Measurements from ENCODE around the gene ZNF423. TPM values are rescaled to one million over a fixed set of nuclear protein-coding genes. Genes with fewer than 3 reads are reported as not detected.

Gene ZNF423
- total RNA-seq, 1 experiment from 2014 or later: 0.49 TPM

DNA sequence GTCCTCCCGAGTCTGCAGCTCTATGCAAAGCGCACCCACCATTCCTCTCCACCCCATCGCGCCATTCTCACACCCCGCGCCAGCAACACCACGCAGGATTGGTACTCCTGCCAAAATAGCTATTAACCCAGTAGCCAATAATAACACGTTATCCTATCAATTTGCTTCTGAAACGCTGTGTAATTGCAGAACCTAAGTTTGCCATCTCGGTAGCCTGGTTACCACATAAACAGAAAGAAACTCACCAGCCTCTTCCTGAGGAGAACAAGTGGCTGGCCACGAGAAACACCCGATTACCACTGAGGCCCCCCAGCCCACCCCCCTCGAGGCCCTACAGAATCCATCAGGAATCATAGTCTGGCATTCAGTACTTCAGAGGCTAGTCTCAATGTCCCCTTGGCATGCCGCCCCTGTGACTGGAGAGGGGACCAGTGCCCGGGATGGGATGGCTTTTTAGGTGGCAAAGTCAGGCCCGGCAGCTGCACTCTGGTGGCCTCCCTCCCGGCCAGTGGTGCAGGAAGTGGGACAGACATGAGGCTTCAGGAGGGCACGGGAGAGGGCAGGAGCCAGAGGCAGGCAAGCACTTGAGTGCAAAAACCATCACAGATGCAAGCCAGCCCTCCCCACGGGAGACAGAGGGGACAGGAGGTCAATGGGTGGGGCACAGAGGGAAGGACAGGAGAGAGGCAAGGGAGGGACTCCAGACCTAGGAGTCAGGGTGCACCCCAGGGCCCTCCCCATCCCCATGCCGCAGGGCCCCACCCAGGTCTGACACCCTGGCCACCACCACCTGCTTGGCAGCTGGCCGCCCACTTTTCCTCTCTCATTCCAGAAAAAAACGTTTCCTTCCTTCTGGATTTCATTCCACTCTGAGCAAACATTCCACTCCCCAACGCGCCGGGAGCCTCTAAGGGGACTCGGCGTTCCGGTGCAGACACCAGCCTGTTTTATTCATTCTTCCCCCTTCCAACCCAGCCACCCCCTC lies 192.5 kb downstream of the ZNF423 start:
- Histone ChIP-seq H3K9me3 (ENCODE audit: control insufficient read depth, insufficient read depth, low read depth, low read length) (no peaks in the 10 kb centered on the region), H3K36me3 (ENCODE audit: control insufficient read depth, insufficient read depth, low read length) (no peaks in the 10 kb centered on the region), H3K27ac (ENCODE audit: low read length) (no peak overlapping the region), H3K4me1 (ENCODE audit: control insufficient read depth, insufficient read depth, low read length) (no peaks in the 10 kb centered on the region), H3K27me3 (ENCODE audit: control insufficient read depth, insufficient read depth, low read length) (no peaks in the 10 kb centered on the region), H3K4me3 (ENCODE audit: low read depth in 2 of 2, low read length in 2 of 2) (no peak overlapping the region)
- ATAC-seq (no peak), DNase-seq (ENCODE audit: low read depth, low spot score) (no peak)
- in situ Hi-C loops (cut with HindIII; ENCODE audit: low pct_unique_long_range_greater_than_20kb, low sequenced_read_pairs): no loop called here
- BruUV-seq (replicated peaks): no TSS peak
- CTCF ChIA-PET: no interaction called here
- TF ChIP-seq, protein P1, sequence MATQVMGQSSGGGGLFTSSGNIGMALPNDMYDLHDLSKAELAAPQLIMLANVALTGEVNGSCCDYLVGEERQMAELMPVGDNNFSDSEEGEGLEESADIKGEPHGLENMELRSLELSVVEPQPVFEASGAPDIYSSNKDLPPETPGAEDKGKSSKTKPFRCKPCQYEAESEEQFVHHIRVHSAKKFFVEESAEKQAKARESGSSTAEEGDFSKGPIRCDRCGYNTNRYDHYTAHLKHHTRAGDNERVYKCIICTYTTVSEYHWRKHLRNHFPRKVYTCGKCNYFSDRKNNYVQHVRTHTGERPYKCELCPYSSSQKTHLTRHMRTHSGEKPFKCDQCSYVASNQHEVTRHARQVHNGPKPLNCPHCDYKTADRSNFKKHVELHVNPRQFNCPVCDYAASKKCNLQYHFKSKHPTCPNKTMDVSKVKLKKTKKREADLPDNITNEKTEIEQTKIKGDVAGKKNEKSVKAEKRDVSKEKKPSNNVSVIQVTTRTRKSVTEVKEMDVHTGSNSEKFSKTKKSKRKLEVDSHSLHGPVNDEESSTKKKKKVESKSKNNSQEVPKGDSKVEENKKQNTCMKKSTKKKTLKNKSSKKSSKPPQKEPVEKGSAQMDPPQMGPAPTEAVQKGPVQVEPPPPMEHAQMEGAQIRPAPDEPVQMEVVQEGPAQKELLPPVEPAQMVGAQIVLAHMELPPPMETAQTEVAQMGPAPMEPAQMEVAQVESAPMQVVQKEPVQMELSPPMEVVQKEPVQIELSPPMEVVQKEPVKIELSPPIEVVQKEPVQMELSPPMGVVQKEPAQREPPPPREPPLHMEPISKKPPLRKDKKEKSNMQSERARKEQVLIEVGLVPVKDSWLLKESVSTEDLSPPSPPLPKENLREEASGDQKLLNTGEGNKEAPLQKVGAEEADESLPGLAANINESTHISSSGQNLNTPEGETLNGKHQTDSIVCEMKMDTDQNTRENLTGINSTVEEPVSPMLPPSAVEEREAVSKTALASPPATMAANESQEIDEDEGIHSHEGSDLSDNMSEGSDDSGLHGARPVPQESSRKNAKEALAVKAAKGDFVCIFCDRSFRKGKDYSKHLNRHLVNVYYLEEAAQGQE (IDR thresholded peaks at IDR 0.05; ENCODE audit: insufficient read depth in 1 of 2, low read depth in 2 of 2, low read length in 1 of 2): no peak
- TF ChIP-seq SIN3A (IDR thresholded peaks at IDR 0.05; ENCODE audit: borderline replicate concordance, insufficient read depth, low read depth, low read length) (no peak), POLR2AphosphoS5 (IDR thresholded peaks at IDR 0.05; ENCODE audit: low read depth, low read length) (no peak), CTCF (IDR thresholded peaks at IDR 0.05) (no peak), TCF7L2 (IDR thresholded peaks at IDR 0.05; ENCODE audit: low read depth, low read length) (no peak)
- intact Hi-C loops (cut with micrococcal nuclease; ENCODE audit: unreplicated experiment): no loop called here
- POLR2A ChIA-PET: no interaction called here

DNA sequence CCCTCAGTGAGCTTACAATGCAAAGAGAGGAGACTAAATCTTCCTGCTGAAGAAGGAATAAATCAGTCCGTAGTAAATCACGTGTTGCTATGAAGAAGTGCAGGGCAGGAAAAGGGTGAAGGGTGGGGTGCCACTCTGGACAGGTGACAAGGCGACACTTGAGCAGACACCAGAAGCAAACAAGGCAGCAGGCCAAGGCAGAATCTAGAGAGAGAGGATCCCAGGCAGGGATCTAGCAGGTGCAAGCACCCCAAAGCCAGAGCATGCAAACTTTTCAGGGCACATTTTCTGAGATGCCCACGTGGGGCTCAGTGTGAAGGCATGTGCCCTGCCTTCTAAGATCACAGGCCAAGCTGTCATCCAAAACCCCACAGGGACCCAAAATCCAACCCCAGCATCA lies 193.3 kb downstream of the ZNF423 start:
- Histone ChIP-seq H3K36me3 (ENCODE audit: control insufficient read depth, insufficient read depth, low read length) (no peaks in the 10 kb centered on the region), H3K4me1 (ENCODE audit: control insufficient read depth, insufficient read depth, low read length) (no peaks in the 10 kb centered on the region), H3K27ac (ENCODE audit: low read length) (no peak overlapping the region), H3K9me3 (ENCODE audit: control insufficient read depth, insufficient read depth, low read depth, low read length) (no peaks in the 10 kb centered on the region), H3K4me3 (ENCODE audit: low read depth in 2 of 2, low read length in 2 of 2) (no peak overlapping the region), H3K27me3 (ENCODE audit: control insufficient read depth, insufficient read depth, low read length) (no peaks in the 10 kb centered on the region)
- CTCF ChIA-PET: no interaction called here
- intact Hi-C loops (cut with micrococcal nuclease; ENCODE audit: unreplicated experiment) (no loop called here), in situ Hi-C loops (cut with HindIII; ENCODE audit: low pct_unique_long_range_greater_than_20kb, low sequenced_read_pairs) (no loop called here)
- no TSS peak for BruUV-seq (replicated peaks)
- POLR2A ChIA-PET: no interaction called here
- ATAC-seq (no peak), DNase-seq (ENCODE audit: low read depth, low spot score) (no peak)
- TF ChIP-seq SIN3A (IDR thresholded peaks at IDR 0.05; ENCODE audit: borderline replicate concordance, insufficient read depth, low read depth, low read length) (no peak), POLR2AphosphoS5 (IDR thresholded peaks at IDR 0.05; ENCODE audit: low read depth, low read length) (no peak), CTCF (IDR thresholded peaks at IDR 0.05) (no peak), TCF7L2 (IDR thresholded peaks at IDR 0.05; ENCODE audit: low read depth, low read length) (no peak)
- TF ChIP-seq, protein P1 (IDR thresholded peaks at IDR 0.05; ENCODE audit: insufficient read depth in 1 of 2, low read depth in 2 of 2, low read length in 1 of 2): no peak
